Stimulated activated naive B cell treated with anti-CD40 and anti-IgM and Interleukin-4, amounts not matched to agents 10 μg/mL and 1 μg/mL and 100 μg/mL, for 72 hours (primary cell): ENCODE results near the gene TTC3.
A peak's percentile ranks its signal among the peaks of the same experiment; 100 is the strongest.

Experiments
- ATAC-seq, 2 donors: fragments of 150-1000 bp; cut with Tn5 transposase; replicated peaks; 2 replicates each; pipeline ENCODE4 v1.10.0; 2021; ENCODE audit warnings: moderate library complexity in 1 of 2
- DNase-seq: peaks from one replicate; pipeline ENCODE4 v3.0.0; 2021
- H3K27ac Mint-ChIP-seq: one replicate; pipeline ENCODE4 v1.8.0; 2022; ENCODE audit warnings: mild to moderate bottlenecking, mixed read lengths
- H3K27me3 Mint-ChIP-seq, 2 donors: one replicate each; pipeline ENCODE4 v1.8.0; 2022; ENCODE audit warnings: mixed read lengths in 2 of 2
- H3K36me3 Mint-ChIP-seq, 2 donors: one replicate each; pipeline ENCODE4 v1.8.0; 2022; ENCODE audit warnings: mixed read lengths in 2 of 2, mild to moderate bottlenecking in 1 of 2
- H3K4me1 Mint-ChIP-seq, 2 donors: one replicate each; pipeline ENCODE4 v1.8.0; 2022; ENCODE audit warnings: mixed read lengths in 2 of 2, mild to moderate bottlenecking in 1 of 2
- H3K4me3 Mint-ChIP-seq, 2 donors: one replicate each; pipeline ENCODE4 v1.8.0; 2022; ENCODE audit warnings: mild to moderate bottlenecking in 2 of 2, mixed read lengths in 2 of 2, moderate library complexity in 1 of 2
- H3K9me3 Mint-ChIP-seq, 2 donors: one replicate each; pipeline ENCODE4 v1.8.0; 2022; ENCODE audit warnings: mixed read lengths in 2 of 2, mild to moderate bottlenecking in 1 of 2

The TTC3 gene

DNA sequence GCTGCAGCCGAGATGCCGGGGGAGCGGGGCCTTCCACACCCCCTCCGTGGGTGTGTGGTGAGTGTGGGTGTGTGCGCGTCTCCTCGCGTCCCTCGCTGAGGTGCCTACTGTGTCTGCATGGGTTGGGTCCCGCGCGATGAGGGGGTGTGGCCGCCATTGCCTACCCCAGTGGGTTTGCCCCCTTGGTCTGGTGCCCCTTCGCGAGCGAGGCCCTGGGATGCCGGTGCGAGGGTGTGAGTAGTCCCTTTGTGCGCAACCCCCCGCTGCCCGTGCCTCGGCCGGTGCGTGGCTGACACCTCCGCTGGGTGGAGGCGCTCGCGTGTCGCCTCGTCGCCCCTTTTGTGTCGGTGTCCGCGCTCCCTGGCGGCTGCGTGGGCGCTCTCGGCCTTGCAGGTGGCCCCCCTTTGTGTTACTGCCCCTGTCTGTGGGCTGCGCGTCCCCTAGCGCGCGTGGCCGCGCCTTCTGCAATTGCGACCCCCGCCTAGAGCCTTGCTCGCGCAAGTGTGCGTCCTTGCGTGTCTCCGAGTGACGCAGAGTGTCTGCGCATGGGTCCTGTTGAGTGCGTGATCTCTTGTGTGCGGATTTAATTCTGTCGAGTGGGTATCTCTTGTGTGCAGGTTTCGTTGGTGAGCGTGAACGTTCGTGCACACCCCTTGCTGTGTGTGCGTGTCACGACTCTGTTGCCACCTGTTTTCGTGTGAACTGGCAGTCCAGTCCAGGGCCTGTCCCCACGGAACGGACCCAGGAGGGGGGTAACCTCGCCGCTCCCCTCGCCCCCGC, 553 bp downstream of the TTC3 start:
- Mint-ChIP-seq H3K36me3 (peaks cover 17 to 29% of the 10 kb centered on the region in 2 donors), H3K27me3 (no peaks in the 10 kb centered on the region), H3K4me1 (peaks cover 20 to 38% of the 10 kb centered on the region in 2 donors), H3K27ac (peak overlapping the region; percentile 99), H3K9me3 (peaks cover 0 to 3% of the 10 kb centered on the region in 2 donors), H3K4me3 (peak overlapping the region; percentile 83 to 96)
- ATAC-seq (peak; percentile 63 to 66), DNase-seq (peak; percentile 71)

- H3K4me3 Mint-ChIP-seq, result peak overlapping the region; percentile 83 to 96
- ATAC-seq (no peak), DNase-seq (no peak)
- no peaks in the 10 kb centered on the region for H3K27me3 Mint-ChIP-seq
- H3K27ac Mint-ChIP-seq, result peak overlapping the region; percentile 99
- H3K36me3 Mint-ChIP-seq, result peaks cover 14 to 27% of the 10 kb centered on the region in 2 donors
- peaks cover 0 to 5% of the 10 kb centered on the region in 2 donors for H3K9me3 Mint-ChIP-seq
- H3K4me1 Mint-ChIP-seq, result peaks cover 21 to 42% of the 10 kb centered on the region in 2 donors
These were observed 1.1 kb downstream of the TTC3 start for GRCh38 chr21:37074197-37074510.

- peaks cover 22 to 46% of the 10 kb centered on the region in 2 donors for H3K4me1 Mint-ChIP-seq
- H3K27ac Mint-ChIP-seq, result peak overlapping the region; percentile 99
- H3K27me3 Mint-ChIP-seq, result no peaks in the 10 kb centered on the region
- peak overlapping the region; percentile 83 to 96 for H3K4me3 Mint-ChIP-seq
- ATAC-seq, result no peak
- peaks cover 0 to 6% of the 10 kb centered on the region in 2 donors for H3K9me3 Mint-ChIP-seq
- peaks cover 15 to 27% of the 10 kb centered on the region in 2 donors for H3K36me3 Mint-ChIP-seq
- DNase-seq, result no peak
These were observed 1.5 kb downstream of the TTC3 start for GRCh38 chr21:37074546-37074945.

DNA sequence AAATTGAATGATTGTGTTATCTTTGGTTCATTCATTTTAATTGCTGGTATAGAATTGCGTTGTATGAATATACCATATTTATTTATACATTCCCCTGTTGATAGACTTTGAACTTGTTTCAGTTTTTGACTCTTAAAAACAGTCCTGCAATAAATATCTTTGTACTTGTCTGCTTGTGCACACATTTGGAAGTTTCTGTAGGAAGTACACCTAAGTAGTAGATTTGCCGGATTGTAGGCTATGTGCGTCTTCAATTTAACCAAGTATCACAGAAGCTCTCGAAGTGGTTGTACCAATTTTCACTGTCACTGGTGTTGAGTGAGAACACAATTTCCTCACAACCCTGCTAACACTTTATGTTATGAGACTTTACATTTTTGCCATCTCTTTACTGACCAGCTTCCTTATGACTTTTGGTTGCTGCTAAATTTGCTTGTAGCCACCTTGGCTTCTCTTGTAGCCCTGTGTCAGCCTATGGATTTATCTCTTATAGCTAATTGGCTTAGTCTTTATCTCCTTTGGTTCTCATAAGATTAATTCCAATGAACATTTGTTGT, 2.2 kb downstream of the TTC3 start:
- H3K4me3 Mint-ChIP-seq, result peak overlapping the region; percentile 21 to 83
- H3K9me3 Mint-ChIP-seq, result peaks cover 0 to 6% of the 10 kb centered on the region in 2 donors
- no peak for ATAC-seq
- peaks cover 20 to 40% of the 10 kb centered on the region in 2 donors for H3K4me1 Mint-ChIP-seq
- H3K27ac Mint-ChIP-seq, result no peak overlapping the region
- H3K27me3 Mint-ChIP-seq, result no peaks in the 10 kb centered on the region
- DNase-seq, result no peak
- H3K36me3 Mint-ChIP-seq, result peaks cover 15 to 23% of the 10 kb centered on the region in 2 donors

DNA sequence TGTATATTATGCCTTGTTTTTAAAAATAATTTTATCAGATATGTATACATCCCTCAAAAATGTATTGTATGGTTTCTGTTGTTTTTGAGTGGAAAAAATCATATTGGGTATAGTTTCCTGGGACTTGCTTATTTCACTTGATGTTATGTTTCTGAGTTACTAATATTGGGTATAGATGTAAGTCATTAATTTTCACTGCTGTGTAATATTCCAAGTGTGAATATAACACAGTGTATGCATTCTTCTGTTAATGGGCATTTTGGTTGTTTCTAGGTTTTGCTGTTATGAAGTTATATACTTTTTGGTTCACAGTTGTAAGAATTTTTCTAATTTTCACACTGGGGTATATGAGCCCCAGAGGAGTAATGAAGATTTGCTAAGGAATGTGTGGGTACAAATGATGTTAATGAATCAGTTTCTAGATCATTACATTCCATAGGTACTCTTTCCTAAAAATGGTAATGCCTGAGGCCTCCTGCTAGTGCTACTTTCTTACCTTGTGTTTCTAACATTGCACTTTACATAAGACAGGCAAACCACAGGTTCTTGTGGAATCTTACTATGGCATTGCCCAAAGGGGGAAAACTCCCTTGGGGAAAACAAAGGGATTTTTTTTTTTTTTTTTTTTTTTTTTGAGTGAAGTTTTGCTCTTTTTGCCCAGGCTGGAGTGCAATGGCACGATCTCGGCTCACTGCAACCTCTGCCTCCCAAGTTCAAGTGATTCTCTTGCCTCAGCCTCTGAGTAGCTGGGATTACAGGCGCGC, 3.2 kb downstream of the TTC3 start:
- peaks cover 0 to 6% of the 10 kb centered on the region in 2 donors for H3K9me3 Mint-ChIP-seq
- no peak for ATAC-seq
- no peak overlapping the region for H3K27ac Mint-ChIP-seq
- no peak overlapping the region for H3K4me3 Mint-ChIP-seq
- H3K27me3 Mint-ChIP-seq, result no peaks in the 10 kb centered on the region
- no peak for DNase-seq
- peaks cover 12 to 21% of the 10 kb centered on the region in 2 donors for H3K36me3 Mint-ChIP-seq
- H3K4me1 Mint-ChIP-seq, result peaks cover 15 to 32% of the 10 kb centered on the region in 2 donors

GRCh38 chr21:37077403-37077802, 4.3 kb downstream of the TTC3 start:
- H3K9me3 Mint-ChIP-seq, result peaks cover 0 to 6% of the 10 kb centered on the region in 2 donors
- peaks cover 9 to 18% of the 10 kb centered on the region in 2 donors for H3K36me3 Mint-ChIP-seq
- H3K4me1 Mint-ChIP-seq, result peaks cover 12 to 22% of the 10 kb centered on the region in 2 donors
- ATAC-seq (no peak), DNase-seq (no peak)
- no peaks in the 10 kb centered on the region for H3K27me3 Mint-ChIP-seq
- H3K4me3 Mint-ChIP-seq, result no peak overlapping the region
- H3K27ac Mint-ChIP-seq, result no peak overlapping the region

- Mint-ChIP-seq H3K27me3 (no peaks in the 10 kb centered on the region), H3K36me3 (peaks cover 13 to 19% of the 10 kb centered on the region in 2 donors), H3K4me1 (peaks cover 24 to 31% of the 10 kb centered on the region in 2 donors), H3K27ac (no peak overlapping the region), H3K9me3 (peaks cover 0 to 6% of the 10 kb centered on the region in 2 donors), H3K4me3 (no peak overlapping the region)
- DNase-seq, result no peak
- ATAC-seq, result no peak
These were observed 6.3 kb downstream of the TTC3 start for GRCh38 chr21:37079211-37079824.

GRCh38 chr21:37082375-37082774, 9.3 kb downstream of the TTC3 start:
- Mint-ChIP-seq H3K9me3 (peaks cover 0 to 6% of the 10 kb centered on the region in 2 donors), H3K27me3 (no peaks in the 10 kb centered on the region), H3K27ac (no peak overlapping the region), H3K4me1 (peaks cover 25% of the 10 kb centered on the region in 2 donors), H3K4me3 (no peak overlapping the region), H3K36me3 (peaks cover 11 to 20% of the 10 kb centered on the region in 2 donors)
- ATAC-seq (no peak), DNase-seq (no peak)

- no peaks in the 10 kb centered on the region for H3K27me3 Mint-ChIP-seq
- peaks cover 0 to 4% of the 10 kb centered on the region in 2 donors for H3K9me3 Mint-ChIP-seq
- no peak overlapping the region for H3K4me3 Mint-ChIP-seq
- DNase-seq (no peak), ATAC-seq (no peak)
- peaks cover 19 to 21% of the 10 kb centered on the region in 2 donors for H3K4me1 Mint-ChIP-seq
- H3K36me3 Mint-ChIP-seq, result peaks cover 11 to 17% of the 10 kb centered on the region in 2 donors
- no peak overlapping the region for H3K27ac Mint-ChIP-seq
These were observed 9.9 kb downstream of the TTC3 start for GRCh38 chr21:37082856-37083528.

DNA sequence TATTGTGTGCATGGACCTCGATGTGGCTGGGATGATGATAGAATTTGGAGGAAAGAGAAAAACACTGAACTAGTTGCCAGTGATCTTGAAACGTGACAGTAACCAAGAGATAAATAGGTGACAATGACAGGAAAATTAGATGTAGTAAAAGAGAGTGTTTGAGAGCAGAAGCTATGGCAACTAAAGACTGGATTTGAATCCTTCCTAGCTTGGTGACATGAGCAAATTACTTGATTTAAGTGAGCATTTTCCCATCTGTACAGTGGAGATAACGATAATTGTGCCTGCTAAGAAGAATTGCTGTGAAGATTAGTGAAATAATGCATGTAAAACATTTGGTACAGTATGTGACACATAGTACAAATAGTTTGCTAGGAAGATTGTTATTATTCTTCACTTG, 12.7 kb downstream of the TTC3 start:
- no peak for DNase-seq
- peaks cover 12 to 16% of the 10 kb centered on the region in 2 donors for H3K36me3 Mint-ChIP-seq
- H3K4me1 Mint-ChIP-seq, result peaks cover 10 to 18% of the 10 kb centered on the region in 2 donors
- H3K27me3 Mint-ChIP-seq, result no peaks in the 10 kb centered on the region
- no peak for ATAC-seq
- H3K9me3 Mint-ChIP-seq, result no peaks in the 10 kb centered on the region
- H3K4me3 Mint-ChIP-seq, result no peak overlapping the region
- H3K27ac Mint-ChIP-seq, result no peak overlapping the region

- DNase-seq, result no peak
- Mint-ChIP-seq H3K4me1 (peaks cover 10 to 15% of the 10 kb centered on the region in 2 donors), H3K27me3 (no peaks in the 10 kb centered on the region), H3K36me3 (peaks cover 9 to 13% of the 10 kb centered on the region in 2 donors), H3K4me3 (no peak overlapping the region), H3K9me3 (no peaks in the 10 kb centered on the region), H3K27ac (no peak overlapping the region)
- ATAC-seq, result no peak
These were observed 14.1 kb downstream of the TTC3 start for GRCh38 chr21:37087188-37087587.

GRCh38 chr21:37088186-37088735, 15.2 kb downstream of the TTC3 start:
- H3K4me3 Mint-ChIP-seq, result no peak overlapping the region
- H3K9me3 Mint-ChIP-seq, result no peaks in the 10 kb centered on the region
- no peaks in the 10 kb centered on the region for H3K27me3 Mint-ChIP-seq
- no peak overlapping the region for H3K27ac Mint-ChIP-seq
- H3K36me3 Mint-ChIP-seq, result peaks cover 8 to 12% of the 10 kb centered on the region in 2 donors
- peaks cover 4 to 7% of the 10 kb centered on the region in 2 donors for H3K4me1 Mint-ChIP-seq
- no peak for ATAC-seq
- DNase-seq, result no peak

DNA sequence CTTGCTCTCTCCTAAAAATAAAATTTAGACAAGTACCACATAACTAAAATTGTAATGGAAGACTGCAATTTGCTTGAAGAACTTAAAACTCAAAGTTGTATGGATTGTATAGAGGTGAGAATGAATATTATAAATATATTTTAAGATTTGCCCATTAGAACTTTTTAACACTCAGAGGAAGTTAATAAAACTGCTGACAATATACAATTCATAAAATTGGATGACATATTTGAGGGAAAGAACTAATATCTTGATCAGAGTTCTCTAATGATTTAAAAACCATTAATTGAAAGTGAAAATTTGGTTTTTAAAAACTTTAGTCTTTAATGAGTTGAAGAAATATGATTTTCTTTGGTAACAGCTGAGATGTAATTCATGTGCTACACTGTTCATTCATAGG, 20.9 kb downstream of the TTC3 start:
- Mint-ChIP-seq H3K27ac (no peak overlapping the region), H3K9me3 (no peaks in the 10 kb centered on the region), H3K27me3 (no peaks in the 10 kb centered on the region), H3K36me3 (peaks cover 23% of the 10 kb centered on the region in 2 donors), H3K4me3 (no peak overlapping the region), H3K4me1 (no peaks in the 10 kb centered on the region)
- ATAC-seq (no peak), DNase-seq (no peak)
